H1 (cell line): ENCODE results near the gene OTOF. TPM values are rescaled to one million over a fixed set of nuclear protein-coding genes. Genes with fewer than 3 reads are reported as not detected.

ENCODE experiments used
- CTCF ChIA-PET: fragments of 300-600 bp; sonication (Branson Sonifier 250); formaldehyde crosslinking; loops from one replicate; lab custom pipeline; 2021; ENCODE audit not compliant: partially characterized antibody; lab: Charles Lee
- POLR2A ChIA-PET: fragments of 300-600 bp; sonication (Branson Sonifier 250); formaldehyde crosslinking; loops from one replicate; lab custom pipeline; 2021; ENCODE audit warnings: inconsistent platforms; ENCODE audit not compliant: partially characterized antibody; lab: Charles Lee
- DNase-seq, 2 experiments: peaks; one replicate each; pipeline versions ENCODE4 v3.0.0 to v3.0.0-alpha.2; 2010 to 2022; ENCODE audit warnings: low spot score in 2 of 2, low read depth in 1 of 2, mixed read lengths in 1 of 2
- FAIRE-seq: peaks from 2 replicates; lab custom pipeline; 2011; peaks lifted over from hg19 to GRCh38; lab: Jason Lieb, UNC
- H2AFZ ChIP-seq: 2 replicates; pipeline ENCODE4 v1.8.1; 2012; ENCODE audit warnings: low read length, inconsistent platforms
- H2AK5ac ChIP-seq: 2 replicates; pipeline ENCODE4 v1.6.1; 2013; ENCODE audit warnings: low read depth, low read length
- H2BK120ac ChIP-seq: replicated peaks from 2 replicates; pipeline ENCODE3; 2013; ENCODE audit warnings: low read depth, low read length, inconsistent platforms
- H2BK12ac ChIP-seq: 2 replicates; pipeline ENCODE4 v1.6.1; 2013; ENCODE audit warnings: low read depth, low read length
- H2BK15ac ChIP-seq: 2 replicates; pipeline ENCODE4 v1.6.1; 2013; ENCODE audit warnings: low read length
- H2BK20ac ChIP-seq: 2 replicates; pipeline ENCODE4 v1.6.1; 2013; ENCODE audit warnings: low read length
- H2BK5ac ChIP-seq: 2 replicates; pipeline ENCODE4 v1.6.1; 2013; ENCODE audit warnings: low read depth, low read length
- H3K14ac ChIP-seq: 2 replicates; pipeline ENCODE4 v1.6.1; 2013; ENCODE audit warnings: inconsistent platforms; ENCODE audit not compliant: insufficient read length
- H3K18ac ChIP-seq: 2 replicates; pipeline ENCODE4 v1.6.1; 2013; ENCODE audit warnings: low read length; ENCODE audit errors: extremely low read depth
- H3K23ac ChIP-seq: 2 replicates; pipeline ENCODE4 v1.6.1; 2013; ENCODE audit warnings: inconsistent platforms; ENCODE audit not compliant: insufficient read length
- H3K23me2 ChIP-seq: 2 replicates; pipeline ENCODE4 v1.6.1; 2013; ENCODE audit warnings: low read depth, low read length
- H3K27ac ChIP-seq: 2 replicates; pipeline ENCODE4 v1.6.1; 2011; ENCODE audit warnings: low read depth, low read length, inconsistent platforms
- H3K27me3 ChIP-seq, 4 experiments: replicated peaks in 1 of 4; 1 replicate in 1 of 4; 2 replicates in 3 of 4; pipeline versions ENCODE4 v1.6.1 to v1.8.1; 2011 to 2013; ENCODE audit warnings: low read length in 3 of 4, mild to moderate bottlenecking in 3 of 4, inconsistent platforms in 2 of 4, mixed read lengths in 2 of 4, moderate library complexity in 1 of 4; ENCODE audit not compliant: control insufficient read depth in 3 of 4, insufficient read depth in 3 of 4; ENCODE audit errors: extremely low read depth in 1 of 4
- H3K36me3 ChIP-seq, 4 experiments: 2 replicates each; pipeline versions ENCODE4 v1.6.1 to v1.8.1; 2011 to 2013; ENCODE audit warnings: mild to moderate bottlenecking in 4 of 4, low read length in 3 of 4, moderate library complexity in 2 of 4, control low read depth in 1 of 4, inconsistent platforms in 1 of 4; ENCODE audit not compliant: insufficient read depth in 4 of 4, control insufficient read depth in 2 of 4
- H3K4ac ChIP-seq: replicated peaks from 2 replicates; pipeline ENCODE3; 2013; ENCODE audit warnings: low read length, low read depth, mixed read lengths, inconsistent platforms; ENCODE audit not compliant: insufficient read length
- H3K4me1 ChIP-seq, 4 experiments: replicated peaks in 1 of 4; 1 replicate in 1 of 4; 2 replicates in 3 of 4; pipeline versions ENCODE4 v1.6.1 to v1.8.1; 2011 to 2013; ENCODE audit warnings: low read length in 3 of 4, inconsistent platforms in 2 of 4, mixed read lengths in 1 of 4; ENCODE audit not compliant: insufficient read depth in 4 of 4, control insufficient read depth in 3 of 4
- H3K4me2 ChIP-seq, 2 experiments: 2 replicates each; pipeline versions ENCODE4 v1.6.1 to v1.8.1; 2011 to 2013; ENCODE audit warnings: low read depth in 2 of 2, low read length in 2 of 2, control low read depth in 1 of 2, inconsistent platforms in 1 of 2, mild to moderate bottlenecking in 1 of 2; ENCODE audit not compliant: insufficient read depth in 1 of 2
- H3K4me3 ChIP-seq, 4 experiments: fragments of 200-600, 300-600 bp in 1 of 4; sonication (generic), shearing (Covaris generic), sonication (Bioruptor Twin) in 1 of 4; 2 replicates each; pipeline versions ENCODE4 v1.5.1 to v1.8.1; 2011 to 2016; ENCODE audit warnings: low read length in 4 of 4, low read depth in 3 of 4, control low read depth in 2 of 4, inconsistent platforms in 2 of 4, mild to moderate bottlenecking in 2 of 4, mixed read lengths in 1 of 4, moderate library complexity in 1 of 4; ENCODE audit not compliant: insufficient read depth in 2 of 4; ENCODE audit errors: extremely low read depth in 1 of 4
- H3K56ac ChIP-seq: replicated peaks from 2 replicates; pipeline ENCODE3; 2013; ENCODE audit warnings: low read depth, mild to moderate bottlenecking, mixed read lengths, low read length, inconsistent platforms; ENCODE audit not compliant: insufficient read length
- H3K79me1 ChIP-seq: 2 replicates; pipeline ENCODE4 v1.6.1; 2013; ENCODE audit warnings: low read depth, low read length, control low read depth
- H3K79me2 ChIP-seq, 2 experiments: 2 replicates each; pipeline versions ENCODE4 v1.6.1 to v1.8.1; 2012 to 2013; ENCODE audit warnings: low read length in 2 of 2, mild to moderate bottlenecking in 2 of 2, inconsistent platforms in 1 of 2; ENCODE audit not compliant: insufficient read depth in 2 of 2, control insufficient read depth in 1 of 2
- H3K9ac ChIP-seq, 4 experiments: replicated peaks in 1 of 4; 1 replicate in 1 of 4; 2 replicates in 3 of 4; pipeline versions ENCODE4 v1.6.1 to v1.8.1; 2011 to 2013; ENCODE audit warnings: low read depth in 3 of 4, low read length in 3 of 4, control low read depth in 2 of 4, mild to moderate bottlenecking in 2 of 4, moderate library complexity in 2 of 4, inconsistent platforms in 1 of 4; ENCODE audit errors: extremely low read depth in 1 of 4
- H3K9me3 ChIP-seq, 2 experiments: 2 replicates each; pipeline versions ENCODE4 v1.6.1 to v1.8.1; 2012 to 2013; ENCODE audit warnings: mild to moderate bottlenecking in 2 of 2, moderate library complexity in 2 of 2, control low read depth in 1 of 2, inconsistent platforms in 1 of 2, low read depth in 1 of 2, low read length in 1 of 2, mixed read lengths in 1 of 2; ENCODE audit not compliant: insufficient read depth in 2 of 2
- H4K20me1 ChIP-seq, 2 experiments: replicated peaks in 1 of 2; 2 replicates each; pipeline versions ENCODE3 to v1.8.1; 2011 to 2013; ENCODE audit warnings: inconsistent platforms in 2 of 2, low read length in 2 of 2, mild to moderate bottlenecking in 1 of 2; ENCODE audit not compliant: insufficient read depth in 2 of 2, control insufficient read depth in 1 of 2
- H4K5ac ChIP-seq: 2 replicates; pipeline ENCODE4 v1.6.1; 2013; ENCODE audit warnings: low read length, low read depth, mixed read lengths, inconsistent platforms; ENCODE audit not compliant: insufficient read length
- H4K8ac ChIP-seq: 2 replicates; pipeline ENCODE4 v1.8.0; 2013; ENCODE audit warnings: mild to moderate bottlenecking, moderate library complexity, low read length, inconsistent platforms; ENCODE audit not compliant: insufficient read depth; ENCODE audit errors: extremely low read depth
- H4K91ac ChIP-seq: replicated peaks from 2 replicates; pipeline ENCODE3; 2013; ENCODE audit warnings: low read length, mixed read lengths, inconsistent platforms; ENCODE audit not compliant: insufficient read length
- ASH2L ChIP-seq: fragments of 200-600, 300-600 bp; sonication (generic); IDR thresholded peaks from one replicate; pipeline ENCODE4 v1.7.1; 2017; ENCODE audit warnings: low read length
- EZH2 ChIP-seq: fragments of 200-600 bp; sonication (generic); IDR thresholded peaks from 2 replicates; pipeline ENCODE4 v1.7.1; 2012; ENCODE audit warnings: low read depth, mild to moderate bottlenecking, moderate library complexity, low read length, inconsistent platforms; ENCODE audit not compliant: severe bottlenecking
- NRF1 ChIP-seq: IDR thresholded peaks from 2 replicates; pipeline ENCODE4 v1.6.1; 2011; ENCODE audit warnings: mild to moderate bottlenecking, low read depth, low read length, improper control_type of control experiment
- POLR2A ChIP-seq, 2 experiments: IDR thresholded peaks; 1 replicate in 1 of 2; 2 replicates in 1 of 2; pipeline ENCODE4 v1.6.1; 2011; ENCODE audit warnings: low read depth in 2 of 2, low read length in 2 of 2, mild to moderate bottlenecking in 2 of 2; ENCODE audit errors: control extremely low read depth in 1 of 2
- SIRT6 ChIP-seq: IDR thresholded peaks from one replicate; pipeline ENCODE4 v1.7.1; 2012; ENCODE audit warnings: low read length, inconsistent platforms
- TAF1 ChIP-seq: IDR thresholded peaks from 2 replicates; pipeline ENCODE4 v1.6.1; 2011; ENCODE audit warnings: mild to moderate bottlenecking, low read depth, low read length
- WGBS, 2 experiments: shearing (Covaris generic) in 1 of 2; methylation state at CpG; one replicate each; pipeline versions ENCODE4 v1.1.6 to v1.1.7; 2013 to 2015; ENCODE audit warnings: low lambda C conversion rate in 2 of 2, mixed read lengths in 2 of 2, inconsistent platforms in 1 of 2, low coverage in 1 of 2, missing lambda C conversion rate in 1 of 2; ENCODE audit not compliant: insufficient replicate concordance in 2 of 2, insufficient coverage in 1 of 2, insufficient read length in 1 of 2; ENCODE audit errors: extremely low coverage in 1 of 2, missing lambda C conversion rate in 1 of 2; 5-methylcytosine and 5-hydroxymethylcytosine counted together
- polyA plus RNA-seq, 7 experiments: library from polyadenylated mRNA; depleted of rRNA in 3 of 7; stranded (reverse) in 5 of 7; unstranded in 2 of 7; fragments of >200 nt in 5 of 7; fragments of 200-250 nt in 2 of 7; gene quantifications; 1 replicate in 5 of 7; 2 replicates in 1 of 7; 4 replicates in 1 of 7; pipeline versions ENCODE4 v1.2.1 to v1.2.3, GENCODE V29; 2011 to 2013; ENCODE audit warnings: missing spikeins in 2 of 7, mixed read lengths in 2 of 7
- total RNA-seq: library from RNA; stranded (reverse); fragmentation: NEBNext Ultra II Directional; extraction: Animal tissue kit (Norgen Biotek cat#: 25700); gene quantifications from 2 replicates; pipeline ENCODE4 v1.2.1, GENCODE V29; 2021
- TF ChIP-seq, protein P1 (sequence below): IDR thresholded peaks from 2 replicates; pipeline ENCODE4 v1.6.1; 2011; ENCODE audit warnings: low read depth, mild to moderate bottlenecking, low read length; ENCODE audit not compliant: insufficient read depth
- TF ChIP-seq, protein P2 (sequence below), 3 experiments: IDR thresholded peaks; 1 replicate in 2 of 3; 2 replicates in 1 of 3; pipeline versions ENCODE4 v1.5.1 to v1.6.1; 2011; ENCODE audit warnings: low read length in 3 of 3, mild to moderate bottlenecking in 3 of 3, inconsistent platforms in 2 of 3, low read depth in 1 of 3, moderate library complexity in 1 of 3; ENCODE audit not compliant: insufficient read depth in 1 of 3; ENCODE audit errors: control extremely low read depth in 1 of 3

Gene OTOF
- total and polyA plus RNA-seq, 2 of the 8 experiments (the other 6 are each of a cell fraction or from before 2014, with no cell fraction given): 0.06 TPM; not detected in 1

DNA sequence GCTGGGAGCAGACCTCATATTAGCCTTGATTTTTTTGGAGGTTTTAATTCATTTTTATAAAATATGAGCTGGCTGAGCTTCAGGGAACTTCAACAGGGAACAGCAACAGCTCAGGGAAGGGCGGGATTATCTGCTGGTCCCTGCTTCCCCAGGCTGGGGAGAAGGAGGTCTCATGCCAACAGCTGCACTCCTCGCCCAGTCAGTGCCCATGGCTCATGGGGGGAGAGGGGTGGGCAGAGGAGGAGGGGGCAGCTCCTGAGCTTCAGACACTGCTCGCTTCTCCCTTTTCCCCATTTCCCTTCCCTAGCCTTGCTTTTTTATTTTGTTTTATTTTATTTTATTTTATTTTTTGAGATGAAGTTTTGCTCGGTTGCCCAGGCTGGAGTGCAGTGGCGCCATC, 442 bp upstream of the OTOF start:
- Histone ChIP-seq H3K23ac (no peak overlapping the region), H3K4me1 (peaks cover 0 to 7% (median under 1%) of the 10 kb centered on the region in 4 experiments; a peak in 4 of 7 replicates), H3K4me2 (no peak overlapping the region), H2BK15ac (no peak overlapping the region), H3K79me1 (no peaks in the 10 kb centered on the region), H4K20me1 (peaks cover 0 to 7% of the 10 kb centered on the region in 2 experiments), H3K79me2 (no peaks in the 10 kb centered on the region), H2BK20ac (no peak overlapping the region), H2AFZ (no peak overlapping the region), H2AK5ac (no peak overlapping the region), H3K4ac (no peak overlapping the region), H4K91ac (no peak overlapping the region), H4K5ac (no peak overlapping the region), H4K8ac (no peak overlapping the region), H3K56ac (no peak overlapping the region), H3K27ac (no peak overlapping the region), H2BK120ac (no peak overlapping the region), H3K36me3 (no peaks in the 10 kb centered on the region), H3K27me3 (no peaks in the 10 kb centered on the region), H3K9ac (no peak overlapping the region), H3K9me3 (no peaks in the 10 kb centered on the region), H3K4me3 (no peak overlapping the region), H3K14ac (no peak overlapping the region), H2BK12ac (no peak overlapping the region), H3K23me2 (peaks cover 5% of the 10 kb centered on the region; the same call in 1 of the 2 replicates), H3K18ac (no peak overlapping the region), H2BK5ac (no peak overlapping the region)
- FAIRE-seq (no peak), DNase-seq (no peak)
- TF ChIP-seq POLR2A (IDR thresholded peaks at IDR 0.05; ENCODE audit: control extremely low read depth in 1 of 2, low read depth in 2 of 2, low read length in 2 of 2) (no peak), NRF1 (no peak), EZH2 (no peak), ASH2L (no peak), SIRT6 (no peak), TAF1 (no peak)
- TF ChIP-seq, protein P1, sequence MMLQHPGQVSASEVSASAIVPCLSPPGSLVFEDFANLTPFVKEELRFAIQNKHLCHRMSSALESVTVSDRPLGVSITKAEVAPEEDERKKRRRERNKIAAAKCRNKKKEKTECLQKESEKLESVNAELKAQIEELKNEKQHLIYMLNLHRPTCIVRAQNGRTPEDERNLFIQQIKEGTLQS: no peak
- TF ChIP-seq, protein P2, sequence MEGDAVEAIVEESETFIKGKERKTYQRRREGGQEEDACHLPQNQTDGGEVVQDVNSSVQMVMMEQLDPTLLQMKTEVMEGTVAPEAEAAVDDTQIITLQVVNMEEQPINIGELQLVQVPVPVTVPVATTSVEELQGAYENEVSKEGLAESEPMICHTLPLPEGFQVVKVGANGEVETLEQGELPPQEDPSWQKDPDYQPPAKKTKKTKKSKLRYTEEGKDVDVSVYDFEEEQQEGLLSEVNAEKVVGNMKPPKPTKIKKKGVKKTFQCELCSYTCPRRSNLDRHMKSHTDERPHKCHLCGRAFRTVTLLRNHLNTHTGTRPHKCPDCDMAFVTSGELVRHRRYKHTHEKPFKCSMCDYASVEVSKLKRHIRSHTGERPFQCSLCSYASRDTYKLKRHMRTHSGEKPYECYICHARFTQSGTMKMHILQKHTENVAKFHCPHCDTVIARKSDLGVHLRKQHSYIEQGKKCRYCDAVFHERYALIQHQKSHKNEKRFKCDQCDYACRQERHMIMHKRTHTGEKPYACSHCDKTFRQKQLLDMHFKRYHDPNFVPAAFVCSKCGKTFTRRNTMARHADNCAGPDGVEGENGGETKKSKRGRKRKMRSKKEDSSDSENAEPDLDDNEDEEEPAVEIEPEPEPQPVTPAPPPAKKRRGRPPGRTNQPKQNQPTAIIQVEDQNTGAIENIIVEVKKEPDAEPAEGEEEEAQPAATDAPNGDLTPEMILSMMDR (IDR thresholded peaks at IDR 0.05; ENCODE audit: control extremely low read depth in 1 of 3, insufficient read depth in 1 of 3, low read depth in 1 of 3, low read length in 3 of 3): no peak
- CTCF ChIA-PET: interaction anchor here (1.2 to 5.5 kb wide), 8 partner anchors 9 to 146 kb away, joined by 3 to 24 read pairs (median 4); no protein-coding TSS in a partner anchor
- WGBS, 2 experiments: 88% methylated on average over 4 of the region's 5 CpGs; no CpG with 5 or more reads in 1 of the 2 experiments
- POLR2A ChIA-PET: interaction anchor here (0.8 to 1.3 kb wide), 2 partner anchors 9 to 12 kb away, joined by 3 to 4 read pairs; no protein-coding TSS in a partner anchor
